Smooth muscle cell (in vitro differentiated cells): ENCODE measurements around the gene CLSTN2. TPM values are rescaled to one million over a fixed set of nuclear protein-coding genes. Genes with fewer than 3 reads are reported as not detected.

ENCODE experiments used
- DNase-seq: peaks from one replicate; lab custom pipeline; 2025; ENCODE audit not compliant: unreplicated experiment; lab: John Stamatoyannopoulos, UW
- H2AFZ ChIP-seq: fragments of 200-600 bp; sonication (generic); 2 replicates; pipeline ENCODE4 v1.6.0; 2016; ENCODE audit warnings: antibody characterized with exemption, low read depth, mild to moderate bottlenecking
- H3F3A ChIP-seq: fragments of 200-600 bp; sonication (generic); 2 replicates; pipeline ENCODE4 v1.6.0; 2017; ENCODE audit warnings: antibody characterized with exemption, low read depth
- H3K27ac ChIP-seq: fragments of 200-600 bp; sonication (generic); 2 replicates; pipeline ENCODE4 v1.5.1; 2016; ENCODE audit warnings: low read depth, mild to moderate bottlenecking
- H3K27me3 ChIP-seq: fragments of 200-600 bp; sonication (generic); 2 replicates; pipeline ENCODE4 v1.6.1; 2016; ENCODE audit warnings: low read depth, mild to moderate bottlenecking
- H3K36me3 ChIP-seq: fragments of 200-600 bp; sonication (generic); 2 replicates; pipeline ENCODE4 v1.5.1; 2016; ENCODE audit warnings: low read depth
- H3K4me1 ChIP-seq: fragments of 200-600 bp; sonication (generic); 2 replicates; pipeline ENCODE4 v1.5.1; 2016; ENCODE audit warnings: low read depth
- H3K4me2 ChIP-seq: fragments of 200-600 bp; sonication (generic); 2 replicates; pipeline ENCODE4 v1.6.0; 2016; ENCODE audit warnings: mild to moderate bottlenecking
- H3K4me3 ChIP-seq: fragments of 200-600 bp; sonication (generic); 2 replicates; pipeline ENCODE4 v1.5.1; 2016; ENCODE audit warnings: mild to moderate bottlenecking
- H3K79me2 ChIP-seq: fragments of 200-600 bp; sonication (generic); 2 replicates; pipeline ENCODE4 v1.6.0; 2016; ENCODE audit warnings: low read depth, mild to moderate bottlenecking
- H3K9ac ChIP-seq: fragments of 200-600 bp; sonication (generic); 2 replicates; pipeline ENCODE4 v1.6.0; 2016; ENCODE audit warnings: low read depth
- H3K9me3 ChIP-seq: fragments of 200-600 bp; sonication (generic); replicated peaks from 2 replicates; pipeline ENCODE4 v1.5.1; 2016; ENCODE audit warnings: low read depth
- H4K20me1 ChIP-seq: fragments of 200-600 bp; sonication (generic); 2 replicates; pipeline ENCODE4 v1.6.0; 2016; ENCODE audit warnings: low read depth
- WGBS: methylation state at CpG from one replicate; pipeline ENCODE4 v1.1.7; 2016; ENCODE audit warnings: low lambda C conversion rate; 5-methylcytosine and 5-hydroxymethylcytosine counted together
- polyA plus RNA-seq: library from polyadenylated mRNA; unstranded; fragments of >200 nt; fragmentation: Nextera tagmentation; extraction: Ambion mirVana; gene quantifications from 2 replicates; pipeline ENCODE4 v1.2.1, GENCODE V29; 2016
- total RNA-seq: library from RNA; depleted of rRNA; stranded (reverse); fragments of >200 nt; gene quantifications from 2 replicates; pipeline ENCODE4 v1.2.3, GENCODE V29; 2014
- TF ChIP-seq, protein P1 (sequence below): fragments of 200-600 bp; sonication (generic); IDR thresholded peaks from 2 replicates; pipeline ENCODE4 v1.5.1; 2017; ENCODE audit warnings: borderline replicate concordance, mild to moderate bottlenecking, antibody characterized with exemption; ENCODE audit not compliant: insufficient read depth, poor library complexity, severe bottlenecking

The CLSTN2 gene
- total and polyA plus RNA-seq, 2 experiments from 2014 or later: 0.91 to 1.5 TPM

GRCh38 chr3:140205598-140205997 lies 270.6 kb downstream of the CLSTN2 start:
- no peaks in the 10 kb centered on the region for H3K4me1 ChIP-seq
- no peak overlapping the region for H2AFZ ChIP-seq
- TF ChIP-seq, protein P1, sequence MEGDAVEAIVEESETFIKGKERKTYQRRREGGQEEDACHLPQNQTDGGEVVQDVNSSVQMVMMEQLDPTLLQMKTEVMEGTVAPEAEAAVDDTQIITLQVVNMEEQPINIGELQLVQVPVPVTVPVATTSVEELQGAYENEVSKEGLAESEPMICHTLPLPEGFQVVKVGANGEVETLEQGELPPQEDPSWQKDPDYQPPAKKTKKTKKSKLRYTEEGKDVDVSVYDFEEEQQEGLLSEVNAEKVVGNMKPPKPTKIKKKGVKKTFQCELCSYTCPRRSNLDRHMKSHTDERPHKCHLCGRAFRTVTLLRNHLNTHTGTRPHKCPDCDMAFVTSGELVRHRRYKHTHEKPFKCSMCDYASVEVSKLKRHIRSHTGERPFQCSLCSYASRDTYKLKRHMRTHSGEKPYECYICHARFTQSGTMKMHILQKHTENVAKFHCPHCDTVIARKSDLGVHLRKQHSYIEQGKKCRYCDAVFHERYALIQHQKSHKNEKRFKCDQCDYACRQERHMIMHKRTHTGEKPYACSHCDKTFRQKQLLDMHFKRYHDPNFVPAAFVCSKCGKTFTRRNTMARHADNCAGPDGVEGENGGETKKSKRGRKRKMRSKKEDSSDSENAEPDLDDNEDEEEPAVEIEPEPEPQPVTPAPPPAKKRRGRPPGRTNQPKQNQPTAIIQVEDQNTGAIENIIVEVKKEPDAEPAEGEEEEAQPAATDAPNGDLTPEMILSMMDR: no peak
- no peaks in the 10 kb centered on the region for H3K79me2 ChIP-seq
- DNase-seq: no peak
- H3K4me2 ChIP-seq: no peak overlapping the region
- no peaks in the 10 kb centered on the region for H4K20me1 ChIP-seq
- no peak overlapping the region for H3K9ac ChIP-seq
- H3K9me3 ChIP-seq: no peaks in the 10 kb centered on the region
- no peaks in the 10 kb centered on the region for H3F3A ChIP-seq
- no peak overlapping the region for H3K27ac ChIP-seq
- no peak overlapping the region for H3K4me3 ChIP-seq
- no peaks in the 10 kb centered on the region for H3K36me3 ChIP-seq
- peaks cover 25% of the 10 kb centered on the region for H3K27me3 ChIP-seq
- WGBS: 76% methylated on average over 4 of the region's 4 CpGs

- Histone ChIP-seq H3K36me3 (no peaks in the 10 kb centered on the region), H3F3A (no peaks in the 10 kb centered on the region), H3K79me2 (no peaks in the 10 kb centered on the region), H3K4me2 (no peak overlapping the region), H2AFZ (no peak overlapping the region), H3K9ac (no peak overlapping the region), H3K27me3 (peaks cover 25% of the 10 kb centered on the region), H3K4me1 (no peaks in the 10 kb centered on the region), H3K27ac (no peak overlapping the region), H3K4me3 (no peak overlapping the region), H3K9me3 (no peaks in the 10 kb centered on the region), H4K20me1 (no peaks in the 10 kb centered on the region)
- 66% methylated on average over 4 of the region's 4 CpGs for WGBS
- no peak for DNase-seq
- TF ChIP-seq, protein P1: peak; percentile 29
These were observed 271.4 kb downstream of the CLSTN2 start for GRCh38 chr3:140206196-140207040.

- Histone ChIP-seq H3K9me3 (no peaks in the 10 kb centered on the region), H3K27me3 (peaks cover 25% of the 10 kb centered on the region), H3K79me2 (no peaks in the 10 kb centered on the region), H2AFZ (no peak overlapping the region), H3K9ac (no peak overlapping the region), H3K4me3 (no peak overlapping the region), H3K4me1 (no peaks in the 10 kb centered on the region), H3K4me2 (no peak overlapping the region), H3K36me3 (no peaks in the 10 kb centered on the region), H3F3A (no peaks in the 10 kb centered on the region), H4K20me1 (no peaks in the 10 kb centered on the region), H3K27ac (no peak overlapping the region)
- TF ChIP-seq, protein P1: no peak
- 75% methylated on average over 2 of the region's 2 CpGs for WGBS
- no peak for DNase-seq
These were observed 272.6 kb downstream of the CLSTN2 start for GRCh38 chr3:140207541-140207940.

DNA sequence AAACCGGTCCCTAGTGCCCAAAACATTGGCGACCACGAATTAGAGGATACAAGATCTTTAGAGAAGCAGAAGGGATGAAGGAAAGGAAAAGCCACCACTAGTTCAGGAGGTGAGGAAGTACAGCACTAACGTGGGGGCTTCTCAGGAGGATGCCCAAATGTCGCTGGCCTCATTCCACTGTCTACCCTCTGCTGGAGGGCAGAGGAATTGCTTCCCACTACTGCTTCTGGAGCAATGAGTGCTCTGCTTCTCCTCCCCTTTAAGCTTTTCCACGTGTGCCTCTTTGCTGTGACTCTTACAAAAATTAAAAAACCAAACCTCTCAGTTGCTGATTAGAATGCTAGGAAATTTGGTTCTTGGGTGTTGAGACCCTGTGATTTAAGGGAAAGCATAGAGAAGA lies 281.3 kb downstream of the CLSTN2 start:
- DNase-seq: no peak
- 71% methylated on average over 6 of the region's 6 CpGs for WGBS

More for the DNA sequence above, 281.3 kb downstream of the CLSTN2 start:
- no peaks in the 10 kb centered on the region for H3K9me3 ChIP-seq
- H3K27me3 ChIP-seq: peaks cover 6% of the 10 kb centered on the region
- no peak overlapping the region for H2AFZ ChIP-seq
- H3K4me3 ChIP-seq: no peak overlapping the region
- H3K4me1 ChIP-seq: peaks cover 8% of the 10 kb centered on the region
- no peaks in the 10 kb centered on the region for H3K79me2 ChIP-seq
- H3F3A ChIP-seq: no peaks in the 10 kb centered on the region
- H3K36me3 ChIP-seq: no peaks in the 10 kb centered on the region
- TF ChIP-seq, protein P1: peak; percentile 32
- no peak overlapping the region for H3K27ac ChIP-seq
- H3K4me2 ChIP-seq: no peak overlapping the region
- H3K9ac ChIP-seq: no peak overlapping the region
- no peaks in the 10 kb centered on the region for H4K20me1 ChIP-seq
